Panc1 (cell line): Measurements from ENCODE around the gene TNRC6C. TPM values are rescaled to one million over a fixed set of nuclear protein-coding genes. Genes with fewer than 3 reads are reported as not detected.

Experiments
- ATAC-seq: fragments of 200-7000 bp; cut with Tn5 transposase; 2 replicates; pipeline ENCODE4 v1.9.1; 2020; ENCODE audit warnings: mild to moderate bottlenecking, moderate library complexity
- BruUV-seq: library from RNA; stranded (reverse); fragments of 400-500 nt; replicated peaks from 2 replicates; lab custom pipeline; 2021; lab: Mats Ljungman, UMichigan
- CTCF ChIA-PET: fragments of 300-600 bp; sonication (Branson Sonifier 250); formaldehyde crosslinking; loops from one replicate; lab custom pipeline; 2022; ENCODE audit warnings: antibody characterized with exemption; lab: Charles Lee
- POLR2A ChIA-PET: fragments of 300-600 bp; sonication (Branson Sonifier 250); formaldehyde crosslinking; loops from one replicate; lab custom pipeline; 2022; ENCODE audit warnings: antibody characterized with exemption; lab: Charles Lee
- DNase-seq: peaks from one replicate; pipeline ENCODE4 v3.0.0-alpha.2; 2010; ENCODE audit warnings: low read depth, low spot score
- H3K27ac ChIP-seq: 2 replicates; pipeline ENCODE4 v1.5.1; 2011; ENCODE audit warnings: mild to moderate bottlenecking, low read length, inconsistent platforms
- H3K27me3 ChIP-seq: fragments of 200-500 bp; sonication (Bioruptor generic); 2 replicates; pipeline ENCODE4 v1.6.0; 2014; ENCODE audit warnings: low read length, inconsistent platforms; ENCODE audit not compliant: control insufficient read depth, insufficient read depth
- H3K36me3 ChIP-seq: fragments of 200-500 bp; sonication (Bioruptor generic); 2 replicates; pipeline ENCODE4 v1.5.1; 2014; ENCODE audit warnings: inconsistent platforms, mild to moderate bottlenecking, low read length, moderate library complexity; ENCODE audit not compliant: control insufficient read depth, insufficient read depth
- H3K4me1 ChIP-seq: 2 replicates; pipeline ENCODE4 v1.5.1; 2011; ENCODE audit warnings: inconsistent platforms, mild to moderate bottlenecking, low read length, moderate library complexity; ENCODE audit not compliant: control insufficient read depth, insufficient read depth
- H3K4me3 ChIP-seq, 2 experiments: 2 replicates each; pipeline ENCODE4 v1.5.1; 2011 to 2012; ENCODE audit warnings: low read depth in 2 of 2, low read length in 2 of 2, mild to moderate bottlenecking in 2 of 2, inconsistent platforms in 1 of 2, moderate library complexity in 1 of 2
- H3K9me3 ChIP-seq: fragments of 200-500 bp; sonication (Bioruptor generic); 2 replicates; pipeline ENCODE4 v1.5.1; 2014; ENCODE audit warnings: low read depth, mild to moderate bottlenecking, inconsistent platforms, low read length, moderate library complexity; ENCODE audit not compliant: control insufficient read depth, insufficient read depth
- POLR2AphosphoS5 ChIP-seq: IDR thresholded peaks from 2 replicates; pipeline ENCODE4 v1.6.1; 2012; ENCODE audit warnings: mild to moderate bottlenecking, low read depth, low read length, moderate library complexity
- SIN3A ChIP-seq: IDR thresholded peaks from 2 replicates; pipeline ENCODE4 v1.6.1; 2012; ENCODE audit warnings: low read depth, mild to moderate bottlenecking, low read length, moderate library complexity, borderline replicate concordance; ENCODE audit not compliant: insufficient read depth
- TCF7L2 ChIP-seq: IDR thresholded peaks from 2 replicates; pipeline ENCODE4 v1.6.1; 2011; ENCODE audit warnings: mild to moderate bottlenecking, low read depth, low read length, inconsistent platforms
- in situ Hi-C: cut with HindIII; loops from 2 replicates; pipeline ENCODE4 v1.10.0; 2016; ENCODE audit warnings: low sequenced_read_pairs, low pct_unique_long_range_greater_than_20kb
- intact Hi-C: fragments of 100-400 bp; cut with micrococcal nuclease; formaldehyde crosslinking; loops from one replicate; pipeline ENCODE4 v1.10.0; 2022; ENCODE audit not compliant: unreplicated experiment
- total RNA-seq: library from RNA; stranded (reverse); gene quantifications from one replicate; pipeline ENCODE4 v1.2.1, GENCODE V29; 2021; ENCODE audit not compliant: unreplicated experiment
- TF ChIP-seq, protein P1 (sequence below): fragments of 450-650 bp; IDR thresholded peaks from 2 replicates; pipeline ENCODE4 v1.5.1; 2017; ENCODE audit warnings: mild to moderate bottlenecking
- TF ChIP-seq, protein P2 (sequence below), 2 experiments: IDR thresholded peaks; 2 replicates each; pipeline ENCODE4 v1.6.1; 2011 to 2012; ENCODE audit warnings: low read depth in 2 of 2, control low read depth in 1 of 2, low read length in 1 of 2, mild to moderate bottlenecking in 1 of 2, moderate library complexity in 1 of 2; ENCODE audit not compliant: insufficient read depth in 1 of 2

The TNRC6C gene
- total RNA-seq, 1 experiment from 2014 or later: 10.1 TPM

- Histone ChIP-seq H3K9me3 (no peaks in the 10 kb centered on the region), H3K4me3 (no peak overlapping the region), H3K27me3 (no peaks in the 10 kb centered on the region), H3K4me1 (peaks cover 28% of the 10 kb centered on the region), H3K27ac (no peak overlapping the region), H3K36me3 (peaks cover 2% of the 10 kb centered on the region; the same call in 1 of the 2 replicates)
- in situ Hi-C loops: no loop called here
- no TSS peak for BruUV-seq
- ChIA-PET CTCF (interaction anchor here (0.6 kb wide), 1 partner anchor 435 kb away, joined by 3 read pairs; no protein-coding TSS in a partner anchor), POLR2A (no interaction called here)
- DNase-seq (no peak), ATAC-seq (no peak)
- TF ChIP-seq, protein P1, sequence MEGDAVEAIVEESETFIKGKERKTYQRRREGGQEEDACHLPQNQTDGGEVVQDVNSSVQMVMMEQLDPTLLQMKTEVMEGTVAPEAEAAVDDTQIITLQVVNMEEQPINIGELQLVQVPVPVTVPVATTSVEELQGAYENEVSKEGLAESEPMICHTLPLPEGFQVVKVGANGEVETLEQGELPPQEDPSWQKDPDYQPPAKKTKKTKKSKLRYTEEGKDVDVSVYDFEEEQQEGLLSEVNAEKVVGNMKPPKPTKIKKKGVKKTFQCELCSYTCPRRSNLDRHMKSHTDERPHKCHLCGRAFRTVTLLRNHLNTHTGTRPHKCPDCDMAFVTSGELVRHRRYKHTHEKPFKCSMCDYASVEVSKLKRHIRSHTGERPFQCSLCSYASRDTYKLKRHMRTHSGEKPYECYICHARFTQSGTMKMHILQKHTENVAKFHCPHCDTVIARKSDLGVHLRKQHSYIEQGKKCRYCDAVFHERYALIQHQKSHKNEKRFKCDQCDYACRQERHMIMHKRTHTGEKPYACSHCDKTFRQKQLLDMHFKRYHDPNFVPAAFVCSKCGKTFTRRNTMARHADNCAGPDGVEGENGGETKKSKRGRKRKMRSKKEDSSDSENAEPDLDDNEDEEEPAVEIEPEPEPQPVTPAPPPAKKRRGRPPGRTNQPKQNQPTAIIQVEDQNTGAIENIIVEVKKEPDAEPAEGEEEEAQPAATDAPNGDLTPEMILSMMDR: no peak
- TF ChIP-seq SIN3A (no peak), TCF7L2 (no peak), POLR2AphosphoS5 (no peak)
- TF ChIP-seq, protein P2, sequence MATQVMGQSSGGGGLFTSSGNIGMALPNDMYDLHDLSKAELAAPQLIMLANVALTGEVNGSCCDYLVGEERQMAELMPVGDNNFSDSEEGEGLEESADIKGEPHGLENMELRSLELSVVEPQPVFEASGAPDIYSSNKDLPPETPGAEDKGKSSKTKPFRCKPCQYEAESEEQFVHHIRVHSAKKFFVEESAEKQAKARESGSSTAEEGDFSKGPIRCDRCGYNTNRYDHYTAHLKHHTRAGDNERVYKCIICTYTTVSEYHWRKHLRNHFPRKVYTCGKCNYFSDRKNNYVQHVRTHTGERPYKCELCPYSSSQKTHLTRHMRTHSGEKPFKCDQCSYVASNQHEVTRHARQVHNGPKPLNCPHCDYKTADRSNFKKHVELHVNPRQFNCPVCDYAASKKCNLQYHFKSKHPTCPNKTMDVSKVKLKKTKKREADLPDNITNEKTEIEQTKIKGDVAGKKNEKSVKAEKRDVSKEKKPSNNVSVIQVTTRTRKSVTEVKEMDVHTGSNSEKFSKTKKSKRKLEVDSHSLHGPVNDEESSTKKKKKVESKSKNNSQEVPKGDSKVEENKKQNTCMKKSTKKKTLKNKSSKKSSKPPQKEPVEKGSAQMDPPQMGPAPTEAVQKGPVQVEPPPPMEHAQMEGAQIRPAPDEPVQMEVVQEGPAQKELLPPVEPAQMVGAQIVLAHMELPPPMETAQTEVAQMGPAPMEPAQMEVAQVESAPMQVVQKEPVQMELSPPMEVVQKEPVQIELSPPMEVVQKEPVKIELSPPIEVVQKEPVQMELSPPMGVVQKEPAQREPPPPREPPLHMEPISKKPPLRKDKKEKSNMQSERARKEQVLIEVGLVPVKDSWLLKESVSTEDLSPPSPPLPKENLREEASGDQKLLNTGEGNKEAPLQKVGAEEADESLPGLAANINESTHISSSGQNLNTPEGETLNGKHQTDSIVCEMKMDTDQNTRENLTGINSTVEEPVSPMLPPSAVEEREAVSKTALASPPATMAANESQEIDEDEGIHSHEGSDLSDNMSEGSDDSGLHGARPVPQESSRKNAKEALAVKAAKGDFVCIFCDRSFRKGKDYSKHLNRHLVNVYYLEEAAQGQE (IDR thresholded peaks at IDR 0.05; ENCODE audit: insufficient read depth in 1 of 2, low read depth in 2 of 2, low read length in 1 of 2): no peak
- intact Hi-C loops: no loop called here
These were observed 165.8 kb downstream of the TNRC6C start for GRCh38 chr17:78124081-78124835.

GRCh38 chr17:78124836-78125137, 166.3 kb downstream of the TNRC6C start:
- POLR2A ChIA-PET: no interaction called here
- in situ Hi-C loops: no loop called here
- Histone ChIP-seq H3K36me3 (peaks cover 2% of the 10 kb centered on the region; the same call in 1 of the 2 replicates), H3K4me3 (no peak overlapping the region), H3K4me1 (peaks cover 33% of the 10 kb centered on the region), H3K27ac (no peak overlapping the region), H3K9me3 (no peaks in the 10 kb centered on the region), H3K27me3 (no peaks in the 10 kb centered on the region)
- TF ChIP-seq SIN3A (no peak), TCF7L2 (no peak), POLR2AphosphoS5 (no peak)
- TF ChIP-seq, protein P1: no peak
- TF ChIP-seq, protein P2 (IDR thresholded peaks at IDR 0.05; ENCODE audit: insufficient read depth in 1 of 2, low read depth in 2 of 2, low read length in 1 of 2): no peak
- intact Hi-C loops: no loop called here
- ATAC-seq (no peak), DNase-seq (no peak)
- CTCF ChIA-PET: no interaction called here
- no TSS peak for BruUV-seq
